ENCODE measurements around the gene PARD3. TPM values are rescaled to one million over a fixed set of nuclear protein-coding genes. Genes with fewer than 3 reads are reported as not detected.
"Not testable (repeated sequence)": the region's sequence is repeated elsewhere in the genome, so short reads cannot be mapped to it uniquely, and the experiment has no call there.

Gene PARD3
- total RNA-seq, 1 donor from 2014 or later: 0.93 TPM

DNA sequence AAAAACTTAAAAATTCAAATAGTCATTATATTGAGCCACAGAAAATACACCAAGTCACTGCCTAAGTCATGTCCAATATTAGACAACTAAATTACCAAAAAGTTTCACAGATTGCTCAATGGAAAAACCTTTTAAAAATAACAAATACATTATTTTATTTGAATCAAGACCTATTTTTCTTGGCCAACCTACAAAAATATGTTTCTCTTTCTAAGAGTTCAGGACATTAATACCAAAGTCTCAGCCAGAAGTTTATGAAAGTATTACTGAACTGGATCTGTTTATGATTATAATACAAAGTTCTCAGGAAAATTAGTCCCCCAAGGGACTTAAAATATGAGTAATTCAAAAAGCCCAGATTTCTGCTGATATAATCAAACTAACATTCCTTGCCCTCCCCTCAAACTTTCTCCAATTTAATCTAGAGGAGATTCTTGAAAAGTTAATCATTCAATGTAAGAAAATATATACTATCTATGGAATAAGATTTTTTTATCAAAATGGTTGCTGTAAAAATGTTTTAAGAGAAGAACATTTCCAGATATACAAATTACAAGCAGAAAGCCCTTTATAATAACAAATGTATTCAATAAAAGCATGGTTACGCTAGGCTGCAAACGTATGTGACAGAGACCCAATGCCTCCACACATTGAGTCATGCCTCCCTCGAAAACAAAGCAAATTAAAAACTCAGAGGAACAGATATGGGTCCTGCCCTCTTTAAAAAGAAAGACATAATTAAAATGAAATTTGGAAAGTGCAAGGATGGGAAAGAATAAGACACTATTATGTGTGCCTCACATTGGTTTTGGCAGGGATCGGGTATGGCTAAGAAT is 381.6 kb downstream of the PARD3 start:
- intact Hi-C loops (cut with micrococcal nuclease): no loop called here

DNA sequence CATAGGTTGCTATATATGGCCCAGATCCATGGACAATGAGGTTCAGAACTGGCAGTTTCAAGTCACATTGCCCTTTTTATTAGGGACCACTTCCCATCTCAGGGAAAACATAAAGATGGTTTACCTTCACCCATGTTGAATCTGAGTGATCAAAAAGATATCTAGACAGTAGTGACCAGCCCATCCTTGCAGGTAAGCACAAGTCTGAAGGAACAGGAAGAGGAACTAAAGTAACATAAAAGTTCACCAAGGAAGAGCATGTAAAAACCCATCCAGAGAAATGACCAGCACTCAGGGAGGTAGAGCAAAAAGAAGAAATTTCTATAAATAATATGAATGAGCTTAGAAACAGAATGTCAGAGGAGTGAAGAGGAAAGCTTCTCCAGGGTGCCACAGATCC is 382.5 kb downstream of the PARD3 start:
- intact Hi-C loops (cut with micrococcal nuclease): no loop called here

- intact Hi-C loops (cut with micrococcal nuclease): no loop called here
Observed at GRCh38 chr10:34430685-34431084, 384.4 kb downstream of the PARD3 start.

DNA sequence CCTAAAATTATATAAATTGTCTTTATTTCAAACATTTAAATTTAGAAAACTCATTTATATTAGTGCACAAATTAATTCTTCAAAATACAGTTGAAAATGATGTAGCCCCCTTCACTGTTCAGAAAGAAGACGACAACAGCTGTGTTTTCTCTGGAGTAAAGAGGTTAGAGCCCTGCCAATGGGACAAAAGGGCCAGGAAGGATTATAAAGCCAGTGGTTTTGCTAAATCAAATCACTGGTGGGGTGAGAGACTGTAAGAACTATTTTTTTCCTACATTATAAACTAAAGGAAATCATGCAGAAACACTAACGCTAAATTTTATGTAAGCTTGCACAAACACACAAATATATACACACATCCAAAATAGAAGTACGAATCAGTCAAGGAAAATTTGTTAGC is 386.6 kb downstream of the PARD3 start:
- intact Hi-C loops (cut with micrococcal nuclease): no loop called here

GRCh38 chr10:34427911-34428216 is 387.2 kb downstream of the PARD3 start:
- intact Hi-C loops (cut with micrococcal nuclease): no loop called here

- intact Hi-C loops (cut with micrococcal nuclease): not testable (repeated sequence)
Observed at GRCh38 chr10:34427158-34427910, 387.8 kb downstream of the PARD3 start.

DNA sequence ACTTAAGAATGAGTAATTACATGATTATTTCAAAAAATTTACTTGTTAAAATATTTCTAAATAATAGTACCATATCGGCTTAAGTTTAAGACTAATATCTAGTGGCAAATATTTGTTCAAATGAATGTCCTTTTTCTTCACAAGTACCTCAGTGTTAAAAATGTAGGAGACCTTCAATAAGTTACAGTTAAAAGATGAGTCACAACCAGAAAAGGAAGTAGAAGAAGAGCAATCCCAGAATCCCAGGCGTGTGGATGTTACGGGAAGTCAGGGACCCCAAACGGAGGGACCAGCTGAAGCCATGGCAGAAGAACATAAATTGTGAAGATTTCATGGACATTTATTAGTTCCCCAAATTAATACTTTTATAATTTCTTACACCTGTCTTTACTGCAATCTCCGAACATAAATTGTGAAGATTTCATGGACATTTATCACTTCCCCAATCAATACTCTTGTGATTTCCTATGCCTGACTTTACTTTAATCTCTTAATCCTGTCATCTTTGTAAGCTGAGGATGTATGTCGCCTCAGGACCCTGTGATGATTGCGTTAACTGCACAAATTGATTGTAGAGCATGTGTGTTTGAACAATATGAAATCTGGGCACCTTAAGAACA is 388.4 kb downstream of the PARD3 start:
- intact Hi-C loops (cut with micrococcal nuclease): not testable (repeated sequence)

DNA sequence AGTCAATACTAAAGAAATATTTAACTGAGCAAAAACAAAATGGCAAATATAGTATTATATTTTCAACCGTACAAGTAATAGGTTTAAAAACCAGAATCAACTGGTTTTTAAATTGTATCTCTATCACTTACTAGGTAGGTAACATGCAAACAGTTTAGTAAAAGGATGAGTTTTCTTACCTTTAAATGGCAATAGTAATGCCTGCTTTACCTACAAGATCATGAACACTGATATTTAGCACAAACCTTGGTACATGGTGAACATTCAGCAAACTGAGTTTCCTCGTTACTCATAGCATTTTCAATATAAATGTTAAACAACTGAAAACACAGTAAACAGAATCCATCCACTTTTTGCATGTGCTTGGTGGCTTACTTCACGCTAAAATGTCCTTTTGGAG is 389.1 kb downstream of the PARD3 start:
- intact Hi-C loops (cut with micrococcal nuclease): no loop called here

DNA sequence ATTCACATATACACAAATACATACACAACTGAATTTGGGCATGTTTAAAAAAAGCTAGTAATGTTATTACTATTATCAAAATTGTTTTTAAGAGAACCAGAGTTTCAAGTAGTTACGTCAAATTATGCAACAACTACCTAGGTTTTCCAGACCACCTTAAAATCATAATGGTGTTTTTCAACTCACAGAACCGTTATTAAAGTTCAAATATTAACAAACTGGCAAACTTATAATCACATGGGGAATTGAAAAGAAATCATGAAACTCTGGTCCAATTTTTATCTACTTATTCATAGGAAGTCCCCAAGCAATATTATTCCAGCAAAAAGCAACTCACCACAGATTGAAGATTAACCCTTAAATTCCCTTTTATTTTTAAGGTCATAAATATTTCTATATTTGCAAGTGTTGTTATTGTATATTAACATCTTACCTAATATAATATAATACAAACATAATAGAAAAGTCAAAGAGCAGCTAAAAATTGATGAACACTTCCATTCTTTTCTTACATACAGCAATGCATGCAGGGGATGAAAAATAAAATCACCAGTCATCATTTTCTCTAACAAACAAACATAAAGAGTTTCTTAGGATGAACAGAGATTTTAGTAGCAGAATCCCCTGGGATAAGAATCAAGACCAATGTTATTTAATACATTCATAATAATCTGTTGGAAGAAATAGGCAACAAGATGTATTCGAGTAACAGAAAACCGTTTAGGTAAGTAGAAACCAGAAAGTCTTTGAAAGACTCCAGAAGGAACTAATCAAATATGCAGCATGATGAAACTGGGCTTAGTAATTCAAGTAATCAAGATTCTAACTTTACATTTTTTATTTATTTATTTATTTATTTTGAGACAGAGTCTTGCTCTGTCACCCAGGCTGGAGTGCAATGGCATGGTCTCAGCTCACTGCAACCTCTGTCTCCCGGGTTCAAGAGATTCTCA is 391.1 kb downstream of the PARD3 start:
- intact Hi-C loops (cut with micrococcal nuclease): no loop called here

DNA sequence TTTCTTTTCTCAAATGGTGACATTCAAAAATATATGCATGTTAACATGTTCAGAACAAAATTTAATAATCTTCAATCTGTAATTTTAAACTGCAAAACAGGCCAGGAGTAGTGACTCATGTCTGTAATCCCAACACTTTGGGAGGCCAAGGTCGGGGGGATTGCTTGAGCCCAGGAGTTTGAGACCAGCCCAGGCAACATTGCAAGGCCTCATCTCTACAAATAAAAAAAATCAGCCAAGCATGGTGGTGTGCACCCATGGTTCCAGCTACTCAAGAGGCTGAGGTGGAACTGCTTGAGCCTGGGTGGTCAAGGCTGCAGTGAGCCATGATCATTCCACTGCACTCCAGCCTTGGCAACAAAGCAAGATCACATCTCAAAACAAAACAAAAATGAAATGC is 394.3 kb downstream of the PARD3 start:
- intact Hi-C loops (cut with micrococcal nuclease): no loop called here

GRCh38 chr10:34420273-34420672 is 394.8 kb downstream of the PARD3 start:
- intact Hi-C loops (cut with micrococcal nuclease): no loop called here

GRCh38 chr10:34415039-34415438 is 400.1 kb downstream of the PARD3 start:
- intact Hi-C loops (cut with micrococcal nuclease): no loop called here

DNA sequence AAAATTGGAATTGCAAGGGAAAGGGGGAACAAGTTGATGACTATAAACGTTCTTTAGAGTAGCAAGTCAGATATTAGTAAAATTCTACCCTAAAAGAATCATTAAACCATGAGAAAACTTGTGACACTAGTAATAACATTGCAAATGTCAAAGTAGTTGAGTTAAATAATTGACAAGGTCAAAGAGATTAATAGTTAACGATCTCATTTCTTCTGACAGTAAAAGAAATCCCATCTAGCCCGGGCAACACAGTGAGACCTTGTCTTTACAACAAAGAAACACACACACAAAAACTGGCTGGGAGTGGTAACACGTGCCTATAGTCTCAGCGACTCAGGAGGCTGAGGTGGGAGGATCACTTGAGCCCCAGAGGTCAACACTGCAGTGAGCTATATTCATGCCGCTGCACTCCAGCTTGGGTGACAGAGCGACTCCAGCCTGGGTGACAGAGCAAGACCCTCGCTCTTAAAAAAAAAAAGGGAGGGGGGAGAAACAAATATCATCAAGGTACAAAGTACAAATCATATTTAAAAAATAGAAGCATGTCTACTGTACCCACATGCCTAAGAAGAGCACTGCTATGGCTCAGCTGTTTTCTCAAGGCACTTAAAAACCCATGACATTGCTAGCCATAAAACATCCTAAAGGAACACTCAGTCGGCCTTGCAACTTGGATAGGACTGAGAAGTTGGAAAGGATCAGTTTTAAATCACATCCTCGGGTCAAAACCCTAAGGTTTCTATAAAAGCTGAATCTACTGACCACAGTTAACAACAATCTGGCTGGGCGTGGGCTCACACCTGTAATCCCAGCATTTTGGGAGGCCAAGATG is 401.1 kb downstream of the PARD3 start:
- intact Hi-C loops (cut with micrococcal nuclease): no loop called here

- intact Hi-C loops (cut with micrococcal nuclease): no loop called here
Observed at GRCh38 chr10:34413214-34413613, 401.9 kb downstream of the PARD3 start.

DNA sequence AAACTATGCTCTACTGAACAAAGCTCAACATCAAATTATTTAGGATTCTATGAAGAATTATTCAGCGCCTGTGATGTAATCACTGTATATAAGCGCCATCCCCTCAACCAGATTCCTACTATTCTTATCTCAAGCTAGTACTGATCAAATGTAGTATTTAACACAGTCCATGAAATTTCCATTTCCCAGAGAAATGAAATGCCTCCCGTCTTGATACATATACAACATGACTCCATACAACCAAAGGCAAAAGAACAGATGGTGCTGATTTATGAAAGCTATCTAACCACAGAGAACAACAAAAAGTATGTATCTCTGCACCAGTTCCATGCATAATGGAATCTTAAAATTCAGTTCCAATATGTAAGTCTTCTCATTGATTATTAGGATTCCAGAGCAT is 406.1 kb downstream of the PARD3 start:
- intact Hi-C loops (cut with micrococcal nuclease): no loop called here

DNA sequence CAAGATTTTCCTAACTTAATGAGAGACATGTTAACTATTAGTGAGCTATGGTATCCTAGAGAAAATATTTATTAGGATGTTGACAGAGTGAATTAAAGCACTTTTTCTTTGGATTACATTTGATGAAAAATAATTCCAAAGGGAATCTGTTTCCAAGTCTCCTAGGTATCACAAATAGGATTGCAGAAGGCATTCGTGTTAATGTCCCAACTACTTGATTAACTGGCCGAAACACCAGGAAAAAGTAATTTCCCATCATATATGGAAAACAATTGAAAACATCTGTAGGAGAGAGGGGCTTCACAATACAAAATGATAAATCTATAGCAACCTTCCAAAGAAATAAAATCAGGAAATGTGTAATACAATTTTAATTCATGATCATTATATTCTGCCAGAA is 406.7 kb downstream of the PARD3 start:
- intact Hi-C loops (cut with micrococcal nuclease): no loop called here

DNA sequence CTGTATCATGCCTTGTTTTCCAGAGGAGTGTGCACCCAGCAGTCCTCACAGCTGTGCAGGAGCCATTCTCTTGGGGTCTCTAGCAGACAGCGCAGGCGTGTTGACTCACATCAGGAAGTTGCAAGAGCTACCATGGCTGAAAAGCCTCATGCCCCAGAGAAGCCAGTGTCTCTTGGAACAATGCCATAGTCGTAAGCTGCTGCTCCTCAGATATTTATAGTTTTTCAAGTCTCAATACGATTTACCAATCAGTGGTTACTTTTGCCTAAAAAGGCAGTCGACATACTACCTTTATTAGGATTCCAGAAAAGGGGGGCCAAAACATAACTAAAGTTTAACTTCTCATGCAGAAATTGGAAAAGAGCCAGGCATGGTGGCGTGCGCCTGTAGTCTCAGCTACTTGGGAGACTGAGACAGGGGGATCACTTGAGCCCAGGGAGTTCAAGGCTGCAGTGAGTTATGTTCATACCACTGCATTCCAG is 407.7 kb downstream of the PARD3 start:
- intact Hi-C loops (cut with micrococcal nuclease): no loop called here

GRCh38 chr10:34406463-34407323 is 408.4 kb downstream of the PARD3 start:
- intact Hi-C loops (cut with micrococcal nuclease): no loop called here
